Lower lobe of right lung (tissue), 2 donors: Measurements from ENCODE around the gene TRPC4. TPM values are rescaled to one million over a fixed set of nuclear protein-coding genes. Genes with fewer than 3 reads are reported as not detected.

Source experiments
- ATAC-seq, 2 donors: fragments of 200-7000 bp; cut with Tn5 transposase; one replicate each; pipeline ENCODE4 v1.9.1; 2020 to 2022; ENCODE audit warnings: mild to moderate bottlenecking in 2 of 2, moderate library complexity in 2 of 2
- DNase-seq: peaks from one replicate; pipeline ENCODE4 v3.0.0-alpha.2; 2020
- H3K27ac ChIP-seq: fragments of 200-600 bp; one replicate; pipeline ENCODE4 v1.8.0; 2022
- H3K27me3 ChIP-seq: fragments of 200-600 bp; one replicate; pipeline ENCODE4 v1.8.0; 2022; ENCODE audit warnings: low read depth
- H3K36me3 ChIP-seq: fragments of 200-600 bp; one replicate; pipeline ENCODE4 v1.8.0; 2022; ENCODE audit warnings: mild to moderate bottlenecking
- H3K4me1 ChIP-seq: fragments of 200-600 bp; one replicate; pipeline ENCODE4 v1.8.0; 2022
- H3K4me3 ChIP-seq: fragments of 200-600 bp; one replicate; pipeline ENCODE4 v1.8.0; 2022; ENCODE audit warnings: mild to moderate bottlenecking
- H3K9me3 ChIP-seq: fragments of 200-600 bp; one replicate; pipeline ENCODE4 v1.8.0; 2022
- CTCF ChIP-seq: fragments of 200-600 bp; IDR thresholded peaks from one replicate; pipeline ENCODE4 v1.8.0; 2022; ENCODE audit warnings: antibody characterized with exemption, mild to moderate bottlenecking
- intact Hi-C: fragments of 100-400 bp; cut with DNase I; formaldehyde crosslinking; loops from one replicate; pipeline ENCODE4 v1.11.0; 2022
- total RNA-seq: library from RNA; stranded (reverse); fragmentation: NEBNext Ultra II Directional; extraction: Animal tissue kit (Norgen Biotek cat#: 25700); gene quantifications from one replicate; pipeline ENCODE4 v1.2.1, GENCODE V29; 2021
- donor health status: DM: no; HTN: yes; CAD: no; lungs with severe emphysema.

Gene TRPC4
- total RNA-seq, 1 donor from 2014 or later, result 0.71 TPM

DNA sequence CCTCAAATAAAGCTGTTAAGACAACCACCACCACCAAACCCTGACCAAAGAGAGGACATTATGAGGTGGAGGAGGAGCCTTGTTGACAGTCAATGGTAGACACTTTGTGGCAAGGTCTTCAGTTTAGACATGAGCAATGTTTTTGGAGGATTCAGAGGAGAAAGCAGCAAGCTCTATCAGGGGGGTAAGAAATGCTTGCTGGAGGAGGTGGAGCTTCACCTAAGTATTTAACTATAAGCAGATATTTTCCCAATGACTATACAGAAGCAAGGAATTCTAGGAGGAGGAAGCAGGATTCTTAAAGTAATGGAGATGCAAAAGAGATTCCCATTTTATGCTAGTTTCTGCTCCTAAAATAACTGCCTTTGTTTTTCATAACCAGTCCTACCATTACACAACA lies 74.2 kb downstream of the TRPC4 start:
- Histone ChIP-seq H3K36me3 (no peaks in the 10 kb centered on the region), H3K9me3 (no peaks in the 10 kb centered on the region), H3K4me1 (no peaks in the 10 kb centered on the region), H3K4me3 (no peak overlapping the region), H3K27ac (no peak overlapping the region), H3K27me3 (no peaks in the 10 kb centered on the region)
- ATAC-seq, result no peak
- TF ChIP-seq CTCF, result no peak
- DNase-seq, result no peak
- intact Hi-C loops, result no loop called here

DNA sequence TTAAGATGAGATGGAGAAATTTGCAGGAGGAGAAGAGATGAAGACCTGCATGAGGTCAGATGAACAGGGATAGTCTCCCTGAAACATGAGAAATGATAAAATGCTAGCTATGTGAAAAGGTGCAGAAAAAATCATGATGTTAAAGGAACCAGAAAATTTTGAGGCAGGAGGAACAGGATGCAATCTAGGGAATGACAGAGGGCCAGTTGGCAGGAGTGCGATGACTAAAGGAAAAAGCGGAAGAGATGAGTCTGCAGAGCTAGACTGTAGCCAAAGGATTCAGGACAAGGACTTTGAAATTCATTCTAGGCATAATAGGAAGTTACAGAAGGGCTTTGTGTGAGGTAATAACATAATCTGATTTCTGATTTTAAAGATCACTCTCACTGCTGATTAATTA lies 77.9 kb downstream of the TRPC4 start:
- Histone ChIP-seq H3K9me3 (no peaks in the 10 kb centered on the region), H3K27ac (no peak overlapping the region), H3K36me3 (no peaks in the 10 kb centered on the region), H3K27me3 (no peaks in the 10 kb centered on the region), H3K4me1 (no peaks in the 10 kb centered on the region), H3K4me3 (no peak overlapping the region)
- intact Hi-C loops, result no loop called here
- ATAC-seq (no peak), DNase-seq (no peak)
- no peak for TF ChIP-seq CTCF

- DNase-seq (no peak), ATAC-seq (no peak)
- no peaks in the 10 kb centered on the region for H3K9me3 ChIP-seq
- no peaks in the 10 kb centered on the region for H3K4me1 ChIP-seq
- TF ChIP-seq CTCF, result no peak
- no peak overlapping the region for H3K27ac ChIP-seq
- intact Hi-C loops, result no loop called here
- no peaks in the 10 kb centered on the region for H3K36me3 ChIP-seq
- H3K27me3 ChIP-seq, result no peaks in the 10 kb centered on the region
- no peak overlapping the region for H3K4me3 ChIP-seq
Observed at GRCh38 chr13:37788346-37788745, 81.2 kb downstream of the TRPC4 start.

DNA sequence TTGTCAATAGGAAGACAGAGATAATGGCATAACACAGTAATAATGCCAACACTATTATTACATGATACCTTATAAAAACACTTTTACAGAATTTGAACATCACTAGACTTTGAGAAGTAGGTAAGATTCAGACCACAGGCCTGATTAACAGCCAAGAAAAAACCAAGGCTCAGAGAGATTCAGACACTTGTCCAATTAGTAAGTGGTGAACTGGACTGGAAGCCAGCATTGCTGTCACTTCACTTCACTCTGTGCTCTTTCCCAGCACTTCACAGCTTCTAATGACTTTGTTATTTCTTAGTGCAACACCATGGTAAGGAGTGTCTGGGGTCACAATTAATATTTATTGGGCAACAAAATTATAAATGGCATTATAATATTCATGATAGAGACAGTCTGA lies 91.9 kb downstream of the TRPC4 start:
- no peaks in the 10 kb centered on the region for H3K27me3 ChIP-seq
- intact Hi-C loops, result no loop called here
- no peak overlapping the region for H3K4me3 ChIP-seq
- no peaks in the 10 kb centered on the region for H3K4me1 ChIP-seq
- no peak for ATAC-seq
- H3K36me3 ChIP-seq, result no peaks in the 10 kb centered on the region
- DNase-seq, result no peak
- no peak for TF ChIP-seq CTCF
- H3K27ac ChIP-seq, result no peak overlapping the region
- H3K9me3 ChIP-seq, result no peaks in the 10 kb centered on the region

DNA sequence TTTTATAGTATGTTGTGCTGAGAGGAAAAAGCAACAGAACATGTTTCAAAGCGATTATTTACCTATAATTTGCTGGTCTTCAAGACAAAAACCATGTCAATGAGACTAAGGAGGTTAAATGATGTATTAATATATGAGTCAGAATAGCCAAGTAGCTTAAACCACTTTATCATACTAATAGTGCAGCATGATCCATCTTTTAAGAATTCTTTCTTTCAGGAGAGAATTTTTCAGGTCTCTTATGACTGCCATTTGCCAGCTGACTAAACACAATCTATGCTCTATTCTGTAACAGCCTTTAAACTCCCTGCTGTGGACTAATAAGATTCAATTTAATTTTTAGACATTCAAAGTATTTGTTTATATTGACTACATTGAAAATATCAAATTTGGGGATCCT lies 93.7 kb downstream of the TRPC4 start:
- DNase-seq, result no peak
- no peaks in the 10 kb centered on the region for H3K9me3 ChIP-seq
- no peaks in the 10 kb centered on the region for H3K36me3 ChIP-seq
- H3K27me3 ChIP-seq, result no peaks in the 10 kb centered on the region
- ATAC-seq, result no peak
- no peak for TF ChIP-seq CTCF
- intact Hi-C loops, result no loop called here
- H3K4me1 ChIP-seq, result no peaks in the 10 kb centered on the region
- no peak overlapping the region for H3K27ac ChIP-seq
- H3K4me3 ChIP-seq, result no peak overlapping the region

DNA sequence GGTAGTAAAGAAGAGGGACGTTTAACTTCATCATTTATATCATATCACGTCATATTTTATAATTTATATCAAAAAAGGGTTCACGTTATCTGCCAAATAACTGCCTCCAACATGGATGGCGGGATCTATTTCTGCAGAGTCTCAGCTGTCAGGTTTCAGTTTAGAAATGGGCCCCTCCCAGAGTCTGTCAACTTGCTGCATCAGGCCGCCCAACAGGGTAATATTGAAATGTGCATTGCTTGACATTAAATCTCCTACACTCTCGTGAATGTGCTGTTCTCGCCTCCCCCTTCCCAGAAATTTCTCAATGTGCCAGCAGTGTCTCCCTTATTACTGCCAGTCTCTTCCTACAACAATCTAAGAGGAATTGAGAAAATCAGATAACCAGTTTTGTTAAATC lies 96.9 kb downstream of the TRPC4 start:
- ATAC-seq (no peak), DNase-seq (no peak)
- Histone ChIP-seq H3K27ac (no peak overlapping the region), H3K36me3 (no peaks in the 10 kb centered on the region), H3K4me3 (no peak overlapping the region), H3K27me3 (no peaks in the 10 kb centered on the region), H3K4me1 (no peaks in the 10 kb centered on the region), H3K9me3 (no peaks in the 10 kb centered on the region)
- TF ChIP-seq CTCF, result no peak
- intact Hi-C loops, result no loop called here
